ENCODE measurements around the gene ELFN2.
"Not testable (repeated sequence)": the region's sequence is repeated elsewhere in the genome, so short reads cannot be mapped to it uniquely, and the experiment has no call there.

The ELFN2 gene

GRCh38 chr22:37407856-37408255 is 19.4 kb downstream of the ELFN2 start:
- DNase-seq = no peak

- DNase-seq = peak in 1 of 2 experiments; percentile 57
These were observed 20.6 kb downstream of the ELFN2 start for GRCh38 chr22:37406441-37407235.

- no peak for DNase-seq
These were observed 23.2 kb downstream of the ELFN2 start for GRCh38 chr22:37404091-37404490.

- DNase-seq = peak in 1 of 2 experiments; percentile 3
These were observed 23.9 kb downstream of the ELFN2 start for GRCh38 chr22:37403267-37403960.

- DNase-seq = no peak
These were observed 25.1 kb downstream of the ELFN2 start for GRCh38 chr22:37402184-37402506.

- no peak for DNase-seq
These were observed 25.7 kb downstream of the ELFN2 start for GRCh38 chr22:37401401-37402183.

GRCh38 chr22:37400719-37401118 is 26.6 kb downstream of the ELFN2 start:
- DNase-seq = no peak

GRCh38 chr22:37399457-37399856 is 27.8 kb downstream of the ELFN2 start:
- not testable (repeated sequence) for DNase-seq

GRCh38 chr22:37397226-37397625 is 30.1 kb downstream of the ELFN2 start:
- no peak for DNase-seq

- DNase-seq = no peak
These were observed 30.7 kb downstream of the ELFN2 start for GRCh38 chr22:37396488-37397084.

GRCh38 chr22:37394341-37394740 is 32.9 kb downstream of the ELFN2 start:
- DNase-seq = no peak

GRCh38 chr22:37393746-37394145 is 33.5 kb downstream of the ELFN2 start:
- no peak for DNase-seq

- no peak for DNase-seq
These were observed 34.5 kb downstream of the ELFN2 start for GRCh38 chr22:37392721-37393328.

GRCh38 chr22:37391702-37392101 is 35.6 kb downstream of the ELFN2 start:
- DNase-seq = no peak

- no peak for DNase-seq
These were observed 37.2 kb downstream of the ELFN2 start for GRCh38 chr22:37390075-37390474.

GRCh38 chr22:37388538-37388937 is 38.7 kb downstream of the ELFN2 start:
- DNase-seq = no peak

GRCh38 chr22:37387793-37388192 is 39.5 kb downstream of the ELFN2 start:
- no peak for DNase-seq

GRCh38 chr22:37386441-37386840 is 40.8 kb downstream of the ELFN2 start:
- DNase-seq = no peak

- no peak for DNase-seq
These were observed 42.6 kb downstream of the ELFN2 start for GRCh38 chr22:37384691-37385090.

- no peak for DNase-seq
These were observed 43.9 kb downstream of the ELFN2 start for GRCh38 chr22:37383341-37383740.

GRCh38 chr22:37381489-37381888 is 45.8 kb downstream of the ELFN2 start:
- no peak for DNase-seq

- no peak for DNase-seq
These were observed 47.6 kb downstream of the ELFN2 start for GRCh38 chr22:37379722-37380121.

GRCh38 chr22:37379085-37379484 is 48.2 kb downstream of the ELFN2 start:
- no peak for DNase-seq

Measured in cerebellar nuclear complex (tissue), 1 donor.